IPS-15b (cell line): Measurements from ENCODE around the gene SLC9A3.

ENCODE experiments used
- H3K27me3 ChIP-seq: one replicate; pipeline ENCODE4 v1.6.1; 2013; ENCODE audit warnings: low read length; ENCODE audit not compliant: control insufficient read depth, insufficient read depth
- H3K36me3 ChIP-seq: one replicate; pipeline ENCODE4 v1.6.1; 2013; ENCODE audit warnings: low read length; ENCODE audit not compliant: control insufficient read depth, insufficient read depth
- H3K4me1 ChIP-seq: one replicate; pipeline ENCODE4 v1.6.1; 2013; ENCODE audit warnings: mild to moderate bottlenecking, low read length; ENCODE audit not compliant: control insufficient read depth, insufficient read depth
- H3K4me3 ChIP-seq: one replicate; pipeline ENCODE4 v1.5.1; 2013; ENCODE audit warnings: low read depth, low read length
- H3K9ac ChIP-seq: one replicate; pipeline ENCODE4 v1.6.1; 2013; ENCODE audit warnings: low read depth, mild to moderate bottlenecking, low read length
- H3K9me3 ChIP-seq: one replicate; pipeline ENCODE4 v1.6.1; 2013; ENCODE audit warnings: mild to moderate bottlenecking, low read length; ENCODE audit not compliant: control insufficient read depth, insufficient read depth

SLC9A3 gene

GRCh38 chr5:496028-496427 is 28.2 kb downstream of the SLC9A3 start:
- no peaks in the 10 kb centered on the region for H3K4me1 ChIP-seq
- H3K4me3 ChIP-seq: no peak overlapping the region
- H3K36me3 ChIP-seq: no peaks in the 10 kb centered on the region
- H3K27me3 ChIP-seq: peaks cover 9% of the 10 kb centered on the region
- H3K9me3 ChIP-seq: no peaks in the 10 kb centered on the region
- no peak overlapping the region for H3K9ac ChIP-seq

- Histone ChIP-seq H3K4me3 (no peak overlapping the region), H3K9ac (no peak overlapping the region), H3K27me3 (peaks cover 9% of the 10 kb centered on the region), H3K9me3 (no peaks in the 10 kb centered on the region), H3K4me1 (no peaks in the 10 kb centered on the region), H3K36me3 (no peaks in the 10 kb centered on the region)
Observed at GRCh38 chr5:494667-495255, 29.5 kb downstream of the SLC9A3 start.

GRCh38 chr5:493758-494157 is 30.5 kb downstream of the SLC9A3 start:
- no peaks in the 10 kb centered on the region for H3K9me3 ChIP-seq
- peaks cover 9% of the 10 kb centered on the region for H3K27me3 ChIP-seq
- no peaks in the 10 kb centered on the region for H3K36me3 ChIP-seq
- H3K4me1 ChIP-seq: no peaks in the 10 kb centered on the region
- no peak overlapping the region for H3K9ac ChIP-seq
- no peak overlapping the region for H3K4me3 ChIP-seq

- H3K36me3 ChIP-seq: no peaks in the 10 kb centered on the region
- no peak overlapping the region for H3K4me3 ChIP-seq
- H3K4me1 ChIP-seq: no peaks in the 10 kb centered on the region
- no peak overlapping the region for H3K9ac ChIP-seq
- H3K27me3 ChIP-seq: peaks cover 9% of the 10 kb centered on the region
- H3K9me3 ChIP-seq: no peaks in the 10 kb centered on the region
Observed at GRCh38 chr5:493119-493701, 31.0 kb downstream of the SLC9A3 start.

GRCh38 chr5:492314-492893 is 31.8 kb downstream of the SLC9A3 start:
- Histone ChIP-seq H3K27me3 (peaks cover 9% of the 10 kb centered on the region), H3K4me3 (no peak overlapping the region), H3K9ac (no peak overlapping the region), H3K4me1 (no peaks in the 10 kb centered on the region), H3K36me3 (no peaks in the 10 kb centered on the region), H3K9me3 (no peaks in the 10 kb centered on the region)

GRCh38 chr5:491856-492155 is 32.4 kb downstream of the SLC9A3 start:
- Histone ChIP-seq H3K36me3 (no peaks in the 10 kb centered on the region), H3K27me3 (peaks cover 9% of the 10 kb centered on the region), H3K9ac (no peak overlapping the region)

GRCh38 chr5:491119-491855 is 33.0 kb downstream of the SLC9A3 start:
- no peaks in the 10 kb centered on the region for H3K36me3 ChIP-seq
- H3K4me1 ChIP-seq: no peaks in the 10 kb centered on the region
- no peak overlapping the region for H3K9ac ChIP-seq
- no peaks in the 10 kb centered on the region for H3K9me3 ChIP-seq
- peaks cover 7% of the 10 kb centered on the region for H3K27me3 ChIP-seq
- no peak overlapping the region for H3K4me3 ChIP-seq

More at GRCh38 chr5:491856-492155, 32.4 kb downstream of the SLC9A3 start:
- Histone ChIP-seq H3K4me3 (no peak overlapping the region), H3K9me3 (no peaks in the 10 kb centered on the region), H3K4me1 (no peaks in the 10 kb centered on the region)

- H3K9me3 ChIP-seq: no peaks in the 10 kb centered on the region
- H3K4me3 ChIP-seq: no peak overlapping the region
- no peak overlapping the region for H3K9ac ChIP-seq
- H3K4me1 ChIP-seq: no peaks in the 10 kb centered on the region
- no peaks in the 10 kb centered on the region for H3K36me3 ChIP-seq
- H3K27me3 ChIP-seq: peaks cover 2% of the 10 kb centered on the region
Observed at GRCh38 chr5:490116-491106, 33.8 kb downstream of the SLC9A3 start.

GRCh38 chr5:489689-490080 is 34.6 kb downstream of the SLC9A3 start:
- Histone ChIP-seq H3K27me3 (peaks cover under 1% of the 10 kb centered on the region), H3K9me3 (no peaks in the 10 kb centered on the region), H3K4me1 (no peaks in the 10 kb centered on the region), H3K9ac (no peak overlapping the region), H3K36me3 (no peaks in the 10 kb centered on the region), H3K4me3 (no peak overlapping the region)

- Histone ChIP-seq H3K36me3 (no peaks in the 10 kb centered on the region), H3K4me1 (no peaks in the 10 kb centered on the region), H3K9me3 (no peaks in the 10 kb centered on the region), H3K9ac (no peak overlapping the region), H3K27me3 (no peaks in the 10 kb centered on the region), H3K4me3 (no peak overlapping the region)
Observed at GRCh38 chr5:488744-489688, 35.2 kb downstream of the SLC9A3 start.
